NCI-H2227 treated with DMSO at 0.1 percent for 48 hours (cell line): Measurements from ENCODE around the gene ZBTB20.

Experiments used
- DNase-seq: peaks from one replicate; lab custom pipeline; 2025; lab: John Stamatoyannopoulos, UW

Gene ZBTB20

DNA sequence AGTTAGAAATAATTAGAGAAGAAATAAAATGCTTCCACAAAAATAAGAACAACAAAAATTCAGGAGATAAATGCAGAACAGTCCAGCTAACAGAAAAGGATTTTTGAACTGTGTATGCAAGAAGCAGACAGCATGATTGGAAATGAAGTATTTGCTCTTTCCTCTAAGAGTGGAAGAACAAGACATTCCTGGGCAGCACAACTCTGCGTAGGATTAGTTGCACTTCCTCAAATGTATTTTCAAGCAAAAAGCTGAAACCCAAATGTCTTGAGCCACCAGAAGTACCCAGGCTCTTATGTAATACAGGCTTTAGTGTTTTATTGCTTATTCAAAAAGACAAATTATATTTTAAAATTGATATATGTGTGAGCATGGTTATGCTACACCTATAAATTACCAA is 127.2 kb downstream of the ZBTB20 start:
- DNase-seq: no peak

DNA sequence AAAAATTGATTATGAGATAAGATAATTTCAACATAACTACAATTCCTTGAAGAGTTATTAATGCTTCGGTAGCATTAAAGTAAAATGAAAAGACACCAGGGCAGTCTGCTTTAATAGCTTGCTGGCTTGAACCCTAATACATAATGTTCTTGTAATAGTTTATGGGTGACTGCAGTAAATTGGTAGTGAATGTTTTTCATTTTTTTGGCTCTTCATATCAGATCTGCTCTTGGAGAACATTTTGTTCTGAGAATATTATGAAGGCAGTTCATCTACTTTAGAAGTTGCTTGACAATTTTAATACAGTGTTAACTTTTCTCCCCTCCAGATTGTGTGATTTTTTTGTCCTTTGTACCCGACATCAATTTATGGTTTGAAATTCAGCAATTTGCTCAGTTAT is 128.4 kb downstream of the ZBTB20 start:
- no peak for DNase-seq

DNA sequence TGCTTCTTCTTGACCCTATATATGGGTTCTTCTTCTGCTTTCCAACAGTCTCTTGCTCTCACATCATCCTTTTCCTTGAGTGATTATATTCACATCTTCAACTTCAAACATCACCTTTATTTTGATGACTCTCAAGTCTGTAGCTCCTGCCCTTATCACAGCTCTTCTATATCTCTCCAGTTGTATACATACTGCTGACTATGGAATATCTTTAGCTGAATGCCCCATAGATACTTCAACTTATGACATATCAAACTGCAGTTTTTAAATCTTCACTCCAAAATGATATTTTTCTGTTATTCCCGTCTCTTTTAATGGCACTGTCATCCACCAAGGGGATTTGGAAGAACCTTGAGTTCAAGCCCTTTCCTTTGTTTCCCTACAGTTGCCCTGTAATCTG is 139.1 kb downstream of the ZBTB20 start:
- DNase-seq: no peak

- DNase-seq: no peak
Observed at GRCh38 chr3:115004201-115005140, 142.6 kb downstream of the ZBTB20 start.

DNA sequence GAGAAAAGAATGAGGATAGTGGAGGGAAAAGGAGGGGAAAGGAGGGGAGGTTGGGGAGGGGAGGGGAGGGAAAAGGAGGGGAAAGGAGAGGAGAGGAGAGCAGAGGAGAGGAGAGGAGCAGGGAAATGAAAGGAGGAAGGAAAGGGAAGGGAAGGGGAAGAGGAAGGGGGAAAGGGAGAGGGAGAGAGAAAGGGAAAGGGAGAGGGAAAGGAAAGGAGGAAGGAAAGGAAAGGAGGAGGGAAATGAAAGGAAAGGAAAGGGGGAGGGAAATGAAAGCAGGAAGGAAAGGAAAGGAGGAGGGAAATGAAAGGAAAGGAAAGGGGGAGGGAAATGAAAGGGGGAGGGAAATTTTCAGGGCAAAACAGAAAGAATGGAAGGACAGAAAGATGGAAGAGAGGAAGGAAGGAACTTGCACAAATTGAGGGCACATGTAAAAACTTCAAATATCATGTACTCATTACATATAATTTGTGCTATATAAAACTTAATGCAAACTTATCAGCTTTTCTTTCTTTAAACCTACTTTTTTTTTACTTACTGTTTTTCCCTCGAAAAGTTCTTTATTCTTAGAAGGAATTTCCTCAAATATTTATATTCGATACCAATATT is 148.0 kb downstream of the ZBTB20 start:
- DNase-seq: no peak

DNA sequence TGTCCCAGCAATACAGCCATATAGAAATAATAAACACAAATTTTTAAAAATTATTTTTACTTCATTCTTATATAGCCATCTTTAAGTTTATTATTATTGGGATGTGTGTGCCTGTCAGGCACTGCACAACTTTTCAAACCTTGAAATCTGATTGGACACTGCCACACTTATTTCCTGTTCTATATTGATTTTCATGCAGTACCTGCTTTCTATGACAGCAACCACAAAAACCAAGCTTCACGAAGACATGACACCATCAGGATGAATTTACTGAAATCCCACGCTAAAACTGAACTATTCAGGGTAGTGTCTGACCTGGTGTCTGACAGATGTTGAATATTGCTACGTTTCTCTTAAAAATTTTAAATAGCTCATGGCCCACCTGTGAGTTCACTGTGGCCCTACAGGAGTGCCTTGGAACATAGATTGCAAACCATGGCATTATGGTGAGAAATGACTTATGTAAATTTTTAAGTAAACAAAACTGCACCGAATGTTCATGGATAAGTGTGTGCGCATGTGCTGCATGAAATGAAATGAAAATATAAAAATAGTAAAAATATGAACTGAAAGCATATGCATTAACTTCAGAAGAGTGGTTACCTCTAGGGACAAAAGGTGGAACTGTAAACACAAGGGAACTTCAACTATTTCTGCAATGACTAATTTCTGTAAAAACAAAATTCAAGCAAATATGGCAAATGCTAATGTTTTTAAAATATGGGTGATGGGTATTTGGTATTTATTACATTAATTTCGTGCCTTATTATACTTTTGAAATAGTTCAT is 152.3 kb downstream of the ZBTB20 start:
- DNase-seq: no peak

- DNase-seq: no peak
Observed at GRCh38 chr3:114985776-114986175, 161.3 kb downstream of the ZBTB20 start.

GRCh38 chr3:114983248-114983647 is 163.8 kb downstream of the ZBTB20 start:
- DNase-seq: no peak

DNA sequence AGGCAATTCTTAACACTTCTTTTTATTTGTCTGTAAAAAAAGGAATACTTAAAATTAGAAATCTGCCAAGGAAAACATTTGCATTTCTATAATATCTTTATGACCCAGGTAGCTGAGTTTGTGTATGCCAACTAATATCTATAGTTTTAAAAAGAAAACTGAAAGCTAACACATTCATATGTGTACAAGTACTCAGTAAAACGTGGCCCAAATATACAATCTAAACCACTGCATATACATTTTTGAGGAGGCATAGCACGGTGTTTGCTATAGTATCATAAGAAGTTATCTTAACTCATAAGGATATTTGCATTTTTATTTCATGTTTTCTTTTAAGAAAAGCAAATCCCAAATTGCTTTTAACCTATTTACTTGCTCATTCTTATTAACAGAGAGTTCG is 172.7 kb downstream of the ZBTB20 start:
- DNase-seq: no peak

GRCh38 chr3:114973536-114973935 is 173.6 kb downstream of the ZBTB20 start:
- DNase-seq: no peak

- no peak for DNase-seq
Observed at GRCh38 chr3:114967168-114967567, 179.9 kb downstream of the ZBTB20 start.

DNA sequence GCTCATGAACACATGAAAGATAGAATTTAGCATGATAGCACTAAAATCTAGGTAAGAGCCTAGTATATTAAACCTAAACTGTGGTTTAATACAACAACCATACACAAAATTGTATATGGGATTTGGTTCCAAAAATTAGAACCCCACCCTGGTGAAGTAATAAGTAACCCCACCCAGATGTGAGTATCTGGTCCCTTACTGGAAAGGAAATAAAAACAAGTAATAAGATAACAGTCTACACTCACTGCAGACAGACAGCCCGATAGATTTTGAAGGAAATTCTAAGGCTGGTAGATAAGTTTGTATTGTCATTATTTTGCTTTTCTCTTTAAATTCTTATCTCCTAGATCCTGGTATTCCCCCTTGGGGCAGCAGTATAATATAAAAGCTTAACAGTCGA is 184.9 kb downstream of the ZBTB20 start:
- DNase-seq: no peak

GRCh38 chr3:114958930-114959329 is 188.2 kb downstream of the ZBTB20 start:
- no peak for DNase-seq

- DNase-seq: no peak
Observed at GRCh38 chr3:114953800-114954199, 193.3 kb downstream of the ZBTB20 start.

- DNase-seq: no peak
Observed at GRCh38 chr3:114953215-114953799, 193.8 kb downstream of the ZBTB20 start.

GRCh38 chr3:114942773-114943172 is 204.3 kb downstream of the ZBTB20 start:
- DNase-seq: no peak

GRCh38 chr3:114941626-114942309 is 205.3 kb downstream of the ZBTB20 start:
- no peak for DNase-seq

DNA sequence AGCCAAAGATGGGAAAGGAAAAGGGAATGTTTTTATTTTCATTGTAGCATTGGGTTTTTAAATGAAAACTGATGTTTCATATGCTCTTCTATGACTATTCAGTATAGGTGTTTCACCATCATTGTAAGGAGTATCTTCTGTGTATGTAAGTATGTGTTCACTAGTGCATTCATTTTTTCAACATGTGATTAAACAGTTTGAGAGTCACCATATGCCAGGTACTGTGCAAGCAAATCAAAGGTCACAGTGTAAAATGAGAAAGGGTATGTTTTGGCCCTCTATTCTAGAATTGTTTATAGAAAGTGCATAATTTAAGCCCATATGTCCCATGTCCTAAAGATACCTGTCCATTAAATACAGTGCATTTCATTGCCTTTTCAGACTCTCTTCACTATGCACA is 207.2 kb downstream of the ZBTB20 start:
- DNase-seq: no peak

DNA sequence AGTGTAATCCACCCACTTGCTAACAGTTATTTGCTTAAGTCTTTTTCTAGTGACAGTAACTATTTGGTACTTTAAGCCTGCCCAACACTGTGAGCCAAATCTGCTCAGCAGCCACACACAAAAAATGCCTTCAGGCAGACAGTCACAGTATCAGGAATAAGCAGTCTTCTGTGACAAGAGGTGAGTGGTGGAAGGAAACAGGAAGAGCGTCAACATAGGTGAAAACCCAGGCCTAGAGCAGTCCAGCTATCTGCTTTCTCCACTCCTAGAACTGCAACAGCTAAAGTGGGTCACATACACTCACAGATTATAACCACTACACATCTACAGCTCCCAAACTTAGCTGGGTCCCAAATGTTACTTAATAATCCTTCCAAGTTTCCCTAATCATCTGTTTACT is 213.7 kb downstream of the ZBTB20 start:
- DNase-seq: no peak

DNA sequence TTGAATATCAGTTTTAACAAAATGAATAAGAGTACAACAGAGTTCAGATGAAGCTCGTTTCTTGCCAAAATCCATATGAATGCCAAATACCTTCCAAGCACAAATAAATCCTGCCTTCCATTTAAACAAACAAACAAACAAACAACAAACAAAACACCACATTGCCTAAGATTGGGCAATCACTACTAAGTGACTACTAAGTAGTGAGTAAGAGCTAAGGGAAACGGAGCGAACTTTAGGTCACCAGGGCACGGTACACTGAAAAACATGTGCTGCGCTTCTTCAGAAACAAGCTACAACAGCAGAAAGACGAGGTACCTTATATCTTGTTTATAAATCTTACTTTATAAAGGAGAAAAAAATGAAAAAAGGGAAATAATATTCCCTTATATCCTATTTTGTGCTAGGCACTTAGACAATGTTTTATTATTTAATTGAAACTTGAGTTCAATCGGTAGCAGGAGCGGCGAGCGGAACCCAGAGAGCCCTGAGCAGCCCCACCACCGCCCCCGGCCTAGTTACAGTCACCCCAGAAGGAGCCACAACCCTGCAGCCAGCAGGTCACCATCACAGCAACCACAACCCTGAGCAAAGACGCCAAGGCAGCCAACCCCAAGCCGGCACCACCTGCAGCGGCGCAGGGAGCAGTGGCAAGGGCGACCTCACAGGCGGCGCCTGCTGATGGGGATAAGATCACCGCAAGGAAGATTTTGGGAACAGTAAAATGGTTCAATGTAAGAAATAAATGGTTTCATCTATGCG is 216.9 kb downstream of the ZBTB20 start:
- no peak for DNase-seq
